Right atrium auricular region (tissue), 2 donors: ENCODE measurements around the gene MBTD1. TPM values are rescaled to one million over a fixed set of nuclear protein-coding genes. Genes with fewer than 3 reads are reported as not detected.

Source experiments
- DNase-seq: peaks from one replicate; pipeline ENCODE4 v3.0.0-alpha.2; 2019; ENCODE audit warnings: low spot score
- H3K27ac ChIP-seq, 2 donors: fragments of 200-600 bp; sonication (generic); 1 replicate in 1 of 2; 2 replicates in 1 of 2; pipeline ENCODE4 v1.5.1; 2016 to 2019
- H3K27me3 ChIP-seq, 2 donors: fragments of 200-600 bp; sonication (generic); one replicate each; pipeline versions ENCODE4 v1.5.1 to v1.6.0; 2017 to 2019
- H3K36me3 ChIP-seq: fragments of 200-600 bp; sonication (generic); one replicate; pipeline ENCODE4 v1.5.1; 2016
- H3K4me1 ChIP-seq, 2 donors: fragments of 200-600 bp; sonication (generic); one replicate each; pipeline versions ENCODE4 v1.5.1 to v1.6.0; 2017 to 2019
- H3K4me3 ChIP-seq, 2 donors: fragments of 200-600 bp; sonication (generic); 1 replicate in 1 of 2; 2 replicates in 1 of 2; pipeline ENCODE4 v1.5.1; 2017 to 2019; ENCODE audit warnings: mild to moderate bottlenecking in 1 of 2, moderate library complexity in 1 of 2
- H3K9me3 ChIP-seq, 2 donors: fragments of 200-600 bp; sonication (generic); one replicate each; pipeline ENCODE4 v1.5.1; 2019
- CTCF ChIP-seq, 2 donors: fragments of 200-600 bp; sonication (generic); IDR thresholded peaks; one replicate each; pipeline ENCODE4 v1.5.1; 2019; ENCODE audit warnings: antibody characterized with exemption in 2 of 2
- total RNA-seq, 2 donors: library from RNA; depleted of rRNA; stranded (reverse); fragments of >200 nt; gene quantifications; one replicate each; pipeline ENCODE4 v1.1.0, GENCODE V29; 2016

Gene MBTD1
- total RNA-seq, 2 donors from 2014 or later, result 3.2 to 5.2 TPM

- no peak for DNase-seq
- Histone ChIP-seq H3K4me1 (peaks cover 0 to 12% of the 10 kb centered on the region in 2 donors), H3K27ac (peak overlapping the region; percentile 73 to 81), H3K27me3 (no peaks in the 10 kb centered on the region), H3K4me3 (no peak overlapping the region), H3K36me3 (no peaks in the 10 kb centered on the region), H3K9me3 (no peaks in the 10 kb centered on the region)
- TF ChIP-seq CTCF (IDR thresholded peaks at IDR 0.05), result no peak
These were observed 126.9 kb downstream of the MBTD1 start for GRCh38 chr17:51132964-51133319.

GRCh38 chr17:51128076-51128475 lies 131.8 kb downstream of the MBTD1 start:
- no peak overlapping the region for H3K4me3 ChIP-seq
- DNase-seq, result peak; percentile 72
- TF ChIP-seq CTCF (IDR thresholded peaks at IDR 0.05), result no peak
- peaks cover 0 to 12% of the 10 kb centered on the region in 2 donors for H3K4me1 ChIP-seq
- no peak overlapping the region for H3K27ac ChIP-seq
- H3K9me3 ChIP-seq, result no peaks in the 10 kb centered on the region
- no peaks in the 10 kb centered on the region for H3K27me3 ChIP-seq
- no peaks in the 10 kb centered on the region for H3K36me3 ChIP-seq

Other genes with a start within 250 kb of the MBTD1 start
- gene SPAG9, start 139.2 kb downstream of the MBTD1 start, total RNA-seq, result 10 to 100 TPM; 56.4 to 56.5 TPM
- gene NME1, start 106.5 kb downstream of the MBTD1 start, total RNA-seq, result 10 to 100 TPM; 12.4 to 22.9 TPM
- 100 to 1,000 TPM; 290 to 306 TPM for gene NME2, start 93.6 kb downstream of the MBTD1 start, total RNA-seq
- 10 to 100 TPM in 1 of 2 donors, 1 to 10 TPM in 1; 5.2 to 15.1 TPM for gene UTP18, start 497 bp upstream of the MBTD1 start, total RNA-seq